ENCODE results near the gene C10orf105.

The C10orf105 gene

GRCh38 chr10:71715860-71716259 is 3.7 kb downstream of the C10orf105 start:
- DNase-seq, result no peak

GRCh38 chr10:71715026-71715425 is 4.6 kb downstream of the C10orf105 start:
- no peak for DNase-seq

GRCh38 chr10:71714592-71714991 is 5.0 kb downstream of the C10orf105 start:
- no peak for DNase-seq

- no peak for DNase-seq
Measured at GRCh38 chr10:71714031-71714410, 5.6 kb downstream of the C10orf105 start.

- DNase-seq, result peak; percentile 27
Measured at GRCh38 chr10:71713135-71714030, 6.2 kb downstream of the C10orf105 start.

- no peak for DNase-seq
Measured at GRCh38 chr10:71712572-71713134, 6.9 kb downstream of the C10orf105 start.

GRCh38 chr10:71712170-71712569 is 7.4 kb downstream of the C10orf105 start:
- no peak for DNase-seq

GRCh38 chr10:71711052-71711623 is 8.4 kb downstream of the C10orf105 start:
- no peak for DNase-seq

GRCh38 chr10:71710519-71710918 is 9.1 kb downstream of the C10orf105 start:
- DNase-seq, result no peak

- no peak for DNase-seq
Measured at GRCh38 chr10:71708897-71709882, 10.4 kb downstream of the C10orf105 start.

GRCh38 chr10:71708301-71708703 is 11.3 kb downstream of the C10orf105 start:
- no peak for DNase-seq

- no peak for DNase-seq
Measured at GRCh38 chr10:71707240-71707789, 12.3 kb downstream of the C10orf105 start.

GRCh38 chr10:71706216-71707121 is 13.1 kb downstream of the C10orf105 start:
- DNase-seq, result no peak

GRCh38 chr10:71705582-71705981 is 14.0 kb downstream of the C10orf105 start:
- DNase-seq, result no peak

GRCh38 chr10:71704816-71705215 is 14.8 kb downstream of the C10orf105 start:
- no peak for DNase-seq

- no peak for DNase-seq
Measured at GRCh38 chr10:71703577-71703976, 16.0 kb downstream of the C10orf105 start.

GRCh38 chr10:71701496-71702132 is 18.0 kb downstream of the C10orf105 start:
- DNase-seq, result no peak

- no peak for DNase-seq
Measured at GRCh38 chr10:71700731-71701368, 18.7 kb downstream of the C10orf105 start.

GRCh38 chr10:71698737-71699136 is 20.8 kb downstream of the C10orf105 start:
- DNase-seq, result no peak

- DNase-seq, result no peak
Measured at GRCh38 chr10:71697938-71698709, 21.5 kb downstream of the C10orf105 start.

Data from DMS 273 treated with DMSO at 0.1 percent for 48 hours (cell line).